ENCODE results near the gene SPDEF.

DNA sequence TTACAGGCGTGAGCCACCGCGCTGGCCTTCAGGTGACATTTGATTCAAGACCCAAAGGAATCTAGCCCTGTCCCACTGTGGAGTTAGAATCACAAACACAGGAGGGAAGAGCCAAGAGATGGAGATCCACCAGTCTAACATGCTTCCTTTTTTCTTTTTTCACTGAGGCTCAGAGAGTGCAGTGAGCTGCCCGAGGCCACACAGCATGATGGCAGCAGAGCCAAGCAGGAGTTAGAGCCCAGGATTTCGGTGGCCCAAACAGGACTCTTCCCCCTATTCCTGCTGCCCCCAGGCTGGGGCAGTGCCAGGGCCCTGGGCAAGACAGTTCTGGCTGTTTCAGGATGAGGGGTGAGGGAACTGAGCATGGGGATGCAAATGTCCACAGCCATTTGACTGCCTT is 8.1 kb upstream of the SPDEF start:
- TF ChIP-seq, protein P1, sequence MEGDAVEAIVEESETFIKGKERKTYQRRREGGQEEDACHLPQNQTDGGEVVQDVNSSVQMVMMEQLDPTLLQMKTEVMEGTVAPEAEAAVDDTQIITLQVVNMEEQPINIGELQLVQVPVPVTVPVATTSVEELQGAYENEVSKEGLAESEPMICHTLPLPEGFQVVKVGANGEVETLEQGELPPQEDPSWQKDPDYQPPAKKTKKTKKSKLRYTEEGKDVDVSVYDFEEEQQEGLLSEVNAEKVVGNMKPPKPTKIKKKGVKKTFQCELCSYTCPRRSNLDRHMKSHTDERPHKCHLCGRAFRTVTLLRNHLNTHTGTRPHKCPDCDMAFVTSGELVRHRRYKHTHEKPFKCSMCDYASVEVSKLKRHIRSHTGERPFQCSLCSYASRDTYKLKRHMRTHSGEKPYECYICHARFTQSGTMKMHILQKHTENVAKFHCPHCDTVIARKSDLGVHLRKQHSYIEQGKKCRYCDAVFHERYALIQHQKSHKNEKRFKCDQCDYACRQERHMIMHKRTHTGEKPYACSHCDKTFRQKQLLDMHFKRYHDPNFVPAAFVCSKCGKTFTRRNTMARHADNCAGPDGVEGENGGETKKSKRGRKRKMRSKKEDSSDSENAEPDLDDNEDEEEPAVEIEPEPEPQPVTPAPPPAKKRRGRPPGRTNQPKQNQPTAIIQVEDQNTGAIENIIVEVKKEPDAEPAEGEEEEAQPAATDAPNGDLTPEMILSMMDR (conservative IDR thresholded peaks at IDR 0.05; ENCODE audit: low read depth in 2 of 2) = no peak
- TF ChIP-seq EZH2 (IDR thresholded peaks at IDR 0.05; ENCODE audit: low read depth, unreplicated experiment) = no peak
- TF ChIP-seq EZH2phosphoT487 (IDR thresholded peaks at IDR 0.05; ENCODE audit: unreplicated experiment) = no peak
- TF ChIP-seq POLR2AphosphoS5 (IDR thresholded peaks at IDR 0.05; ENCODE audit: low read depth) = no peak
- TF ChIP-seq, protein P2, sequence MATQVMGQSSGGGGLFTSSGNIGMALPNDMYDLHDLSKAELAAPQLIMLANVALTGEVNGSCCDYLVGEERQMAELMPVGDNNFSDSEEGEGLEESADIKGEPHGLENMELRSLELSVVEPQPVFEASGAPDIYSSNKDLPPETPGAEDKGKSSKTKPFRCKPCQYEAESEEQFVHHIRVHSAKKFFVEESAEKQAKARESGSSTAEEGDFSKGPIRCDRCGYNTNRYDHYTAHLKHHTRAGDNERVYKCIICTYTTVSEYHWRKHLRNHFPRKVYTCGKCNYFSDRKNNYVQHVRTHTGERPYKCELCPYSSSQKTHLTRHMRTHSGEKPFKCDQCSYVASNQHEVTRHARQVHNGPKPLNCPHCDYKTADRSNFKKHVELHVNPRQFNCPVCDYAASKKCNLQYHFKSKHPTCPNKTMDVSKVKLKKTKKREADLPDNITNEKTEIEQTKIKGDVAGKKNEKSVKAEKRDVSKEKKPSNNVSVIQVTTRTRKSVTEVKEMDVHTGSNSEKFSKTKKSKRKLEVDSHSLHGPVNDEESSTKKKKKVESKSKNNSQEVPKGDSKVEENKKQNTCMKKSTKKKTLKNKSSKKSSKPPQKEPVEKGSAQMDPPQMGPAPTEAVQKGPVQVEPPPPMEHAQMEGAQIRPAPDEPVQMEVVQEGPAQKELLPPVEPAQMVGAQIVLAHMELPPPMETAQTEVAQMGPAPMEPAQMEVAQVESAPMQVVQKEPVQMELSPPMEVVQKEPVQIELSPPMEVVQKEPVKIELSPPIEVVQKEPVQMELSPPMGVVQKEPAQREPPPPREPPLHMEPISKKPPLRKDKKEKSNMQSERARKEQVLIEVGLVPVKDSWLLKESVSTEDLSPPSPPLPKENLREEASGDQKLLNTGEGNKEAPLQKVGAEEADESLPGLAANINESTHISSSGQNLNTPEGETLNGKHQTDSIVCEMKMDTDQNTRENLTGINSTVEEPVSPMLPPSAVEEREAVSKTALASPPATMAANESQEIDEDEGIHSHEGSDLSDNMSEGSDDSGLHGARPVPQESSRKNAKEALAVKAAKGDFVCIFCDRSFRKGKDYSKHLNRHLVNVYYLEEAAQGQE (IDR thresholded peaks at IDR 0.05; ENCODE audit: unreplicated experiment) = no peak
- TF ChIP-seq ZNF331 (CRISPR knock-in tag; IDR thresholded peaks at IDR 0.05; ENCODE audit: low read depth) = no peak
- TF ChIP-seq NANOG (IDR thresholded peaks at IDR 0.05; ENCODE audit: borderline replicate concordance) = no peak
